T-helper 22 cell (primary cell): ENCODE results near the gene ZNF276.
A peak's percentile ranks its signal among the peaks of the same experiment; 100 is the strongest.
"Not testable (repeated sequence)": the region's sequence is repeated elsewhere in the genome, so short reads cannot be mapped to it uniquely, and the experiment has no call there.

Experiments
- DNase-seq: peaks from one replicate; pipeline ENCODE4 v3.0.0-alpha.2; 2020; ENCODE audit warnings: low read depth

The ZNF276 gene

GRCh38 chr16:89736554-89736953, 15.2 kb downstream of the ZNF276 start:
- no peak for DNase-seq

GRCh38 chr16:89737341-89738071, 16.2 kb downstream of the ZNF276 start:
- DNase-seq, result peak; percentile 48

GRCh38 chr16:89738072-89738377, 16.7 kb downstream of the ZNF276 start:
- DNase-seq, result no peak

- no peak for DNase-seq
Observed at GRCh38 chr16:89738538-89739317, 17.4 kb downstream of the ZNF276 start.

GRCh38 chr16:89739383-89739782, 18.0 kb downstream of the ZNF276 start:
- DNase-seq, result no peak

GRCh38 chr16:89741342-89742014, 20.1 kb downstream of the ZNF276 start:
- no peak for DNase-seq

GRCh38 chr16:89742948-89743347, 21.6 kb downstream of the ZNF276 start:
- no peak for DNase-seq

GRCh38 chr16:89744813-89745212, 23.5 kb downstream of the ZNF276 start:
- no peak for DNase-seq

- no peak for DNase-seq
Observed at GRCh38 chr16:89746043-89746442, 24.7 kb downstream of the ZNF276 start.

GRCh38 chr16:89748076-89748475, 26.7 kb downstream of the ZNF276 start:
- no peak for DNase-seq

- DNase-seq, result no peak
Observed at GRCh38 chr16:89748921-89749320, 27.6 kb downstream of the ZNF276 start.

GRCh38 chr16:89749637-89750036, 28.3 kb downstream of the ZNF276 start:
- DNase-seq, result no peak

- DNase-seq, result peak; percentile 16
Observed at GRCh38 chr16:89759746-89760340, 38.5 kb downstream of the ZNF276 start.

GRCh38 chr16:89761304-89761922, 40.1 kb downstream of the ZNF276 start:
- DNase-seq, result no peak

GRCh38 chr16:89764711-89765201, 43.4 kb downstream of the ZNF276 start:
- no peak for DNase-seq

- no peak for DNase-seq
Observed at GRCh38 chr16:89765292-89765830, 44.0 kb downstream of the ZNF276 start.

GRCh38 chr16:89770367-89770766, 49.0 kb downstream of the ZNF276 start:
- DNase-seq, result no peak

GRCh38 chr16:89775223-89775622, 53.9 kb downstream of the ZNF276 start:
- no peak for DNase-seq

- DNase-seq, result not testable (repeated sequence)
Observed at GRCh38 chr16:89778211-89778610, 56.9 kb downstream of the ZNF276 start.

- DNase-seq, result no peak
Observed at GRCh38 chr16:89779231-89779908, 58.0 kb downstream of the ZNF276 start.

GRCh38 chr16:89779909-89780305, 58.6 kb downstream of the ZNF276 start:
- DNase-seq, result no peak
